ENCODE measurements around the gene ABL1.

The ABL1 gene

DNA sequence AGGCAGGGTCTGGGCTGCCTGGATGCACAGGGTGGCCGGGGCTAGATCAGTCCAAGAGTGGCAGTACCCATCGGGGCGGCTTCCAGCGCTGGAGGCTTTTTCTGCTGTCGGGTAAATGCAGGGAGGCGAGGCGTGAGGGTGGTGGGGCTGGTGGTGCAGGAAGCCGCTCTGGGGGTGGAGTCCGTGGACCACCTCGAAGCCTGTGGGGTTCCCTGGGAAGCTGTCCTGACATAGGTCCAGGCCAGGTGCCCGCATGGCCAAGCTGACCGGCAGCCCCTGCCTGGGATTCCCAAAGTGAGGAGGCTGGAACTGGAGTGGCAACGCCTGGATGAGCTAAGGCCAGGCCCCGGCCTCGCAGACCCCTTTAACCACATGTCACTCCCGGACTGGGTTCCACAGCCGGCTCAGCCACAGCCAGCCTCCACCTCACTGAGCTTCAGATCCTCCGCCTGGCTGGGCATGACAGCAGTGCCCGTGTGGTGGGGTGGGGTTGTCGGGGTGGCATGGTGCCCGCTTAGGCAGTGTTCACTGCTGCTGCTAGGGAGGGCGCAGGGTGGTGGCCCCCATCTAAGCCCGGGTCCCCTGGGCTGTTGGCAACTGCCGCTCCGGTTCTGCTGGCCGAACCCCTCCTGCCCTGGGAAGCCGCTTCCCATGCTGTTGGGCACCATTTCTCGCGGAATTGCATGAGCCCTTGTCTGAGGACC, 62.9 kb downstream of the ABL1 start:
- no peak for DNase-seq
- no peak for ATAC-seq (replicated peaks)
- no peaks in the 10 kb centered on the region for H3K9me3 Mint-ChIP-seq
- peaks cover 4% of the 10 kb centered on the region for H3K36me3 Mint-ChIP-seq (ENCODE audit: insufficient read depth)
- peaks cover 0 to 1% of the 10 kb centered on the region in 2 donors for H3K4me1 Mint-ChIP-seq (ENCODE audit: low read depth in 2 of 2)
- no peak overlapping the region for H3K27ac Mint-ChIP-seq
- H3K27me3 Mint-ChIP-seq = peaks cover 6 to 23% of the 10 kb centered on the region in 2 donors
- H3K4me3 Mint-ChIP-seq = no peak overlapping the region

DNA sequence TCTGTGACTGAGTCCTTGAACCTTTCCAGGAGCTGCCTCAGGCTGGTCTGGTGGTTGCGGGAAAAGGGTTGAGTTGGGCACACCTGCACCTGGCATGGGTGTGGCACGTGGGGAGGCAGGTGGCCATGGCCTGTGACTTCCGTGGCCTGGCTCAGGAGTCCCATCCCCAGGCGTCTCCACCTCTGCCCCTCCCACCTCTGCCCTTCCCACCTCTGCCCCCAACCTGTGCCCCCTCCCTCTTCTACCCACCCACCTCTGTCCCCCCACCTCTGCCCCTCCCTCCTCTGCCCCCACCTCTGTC, 63.4 kb downstream of the ABL1 start:
- H3K27ac Mint-ChIP-seq = no peak overlapping the region
- DNase-seq (no peak), ATAC-seq (replicated peaks) (no peak)
- H3K4me1 Mint-ChIP-seq (ENCODE audit: low read depth in 2 of 2) = peaks cover 0 to 1% of the 10 kb centered on the region in 2 donors
- H3K9me3 Mint-ChIP-seq = no peaks in the 10 kb centered on the region
- H3K27me3 Mint-ChIP-seq = peaks cover 8 to 28% of the 10 kb centered on the region in 2 donors
- H3K36me3 Mint-ChIP-seq (ENCODE audit: insufficient read depth) = peaks cover 4% of the 10 kb centered on the region
- no peak overlapping the region for H3K4me3 Mint-ChIP-seq

DNA sequence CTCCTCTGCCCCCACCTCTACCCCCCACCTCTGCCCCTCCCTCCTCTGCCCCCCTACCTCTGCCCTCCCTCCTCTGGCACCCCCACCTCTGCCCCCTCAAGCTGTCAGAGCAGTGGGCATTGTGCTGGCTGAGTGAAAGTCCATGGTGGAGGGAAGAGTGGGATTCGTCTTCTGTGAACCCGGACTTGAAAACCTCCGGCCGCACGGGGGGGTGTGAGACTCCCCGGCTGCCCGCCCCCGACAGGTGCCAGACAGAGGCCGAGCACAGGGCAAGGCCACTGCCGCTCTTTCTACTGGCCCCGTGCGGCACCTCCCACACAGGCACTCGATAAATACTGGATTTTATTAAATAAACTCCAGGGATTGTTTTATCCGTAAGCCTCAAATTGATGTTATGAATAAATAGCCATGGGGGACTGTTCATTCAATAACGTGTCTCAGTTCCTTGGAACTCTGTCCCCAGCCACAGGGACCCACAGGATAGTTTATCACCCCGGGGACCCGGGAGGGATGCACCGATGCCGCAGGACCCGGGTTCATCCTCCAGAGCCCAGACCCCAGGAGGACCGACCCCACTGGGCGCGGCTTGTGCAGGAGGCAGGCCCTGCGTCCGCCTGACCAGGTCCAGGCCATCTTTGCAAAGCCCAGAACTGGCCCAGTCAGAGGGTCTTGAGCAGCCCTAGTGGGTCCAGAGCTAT, 64.1 kb downstream of the ABL1 start:
- Mint-ChIP-seq H3K27me3 (peaks cover 11 to 32% of the 10 kb centered on the region in 2 donors), H3K9me3 (no peaks in the 10 kb centered on the region), H3K27ac (no peak overlapping the region), H3K4me3 (no peak overlapping the region), H3K36me3 (ENCODE audit: insufficient read depth) (peaks cover 4% of the 10 kb centered on the region), H3K4me1 (ENCODE audit: low read depth in 2 of 2) (no peaks in the 10 kb centered on the region)
- DNase-seq (no peak), ATAC-seq (replicated peaks) (no peak)

DNA sequence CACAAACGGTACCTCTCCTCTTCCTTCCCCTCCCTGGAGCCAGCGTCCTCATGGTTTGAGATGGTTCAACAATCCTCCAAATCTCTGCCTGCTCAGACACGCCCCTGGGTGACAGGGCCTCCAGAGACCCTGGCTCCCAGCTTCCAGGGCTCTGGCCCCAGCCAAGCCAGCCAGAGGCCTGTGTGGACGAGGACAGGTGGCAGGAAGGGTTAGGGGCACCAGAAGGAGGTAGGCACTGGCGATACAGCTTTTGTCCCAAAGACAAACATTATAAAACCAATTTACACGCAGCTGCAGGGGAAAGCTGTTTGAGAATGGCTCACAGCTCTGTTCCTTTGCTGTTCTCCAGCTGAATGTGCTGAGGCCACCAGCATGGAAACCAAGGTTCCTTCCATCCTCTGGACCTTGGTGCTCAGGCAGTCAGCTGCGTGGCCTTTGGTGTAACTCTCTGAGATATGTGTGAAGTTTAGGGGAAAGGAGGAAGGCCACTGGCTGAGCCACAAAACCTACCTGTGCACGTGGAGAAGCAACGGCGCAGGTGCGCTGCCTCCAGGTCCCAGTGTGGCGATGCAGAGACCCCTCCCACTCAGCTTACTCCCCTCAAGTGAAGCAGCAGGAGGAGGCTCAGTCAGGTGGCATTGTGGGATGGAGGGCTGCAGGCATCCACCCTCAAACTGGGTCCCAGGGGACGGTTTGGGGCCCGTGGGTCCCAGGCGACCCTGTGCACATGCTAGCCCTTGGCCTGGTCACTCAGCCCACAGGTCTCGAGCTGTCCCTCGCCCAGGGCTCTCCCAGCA, 65.8 kb downstream of the ABL1 start:
- no peak overlapping the region for H3K27ac Mint-ChIP-seq
- H3K4me3 Mint-ChIP-seq = no peak overlapping the region
- H3K9me3 Mint-ChIP-seq = no peaks in the 10 kb centered on the region
- DNase-seq (no peak), ATAC-seq (replicated peaks) (no peak)
- H3K4me1 Mint-ChIP-seq (ENCODE audit: low read depth in 2 of 2) = no peaks in the 10 kb centered on the region
- no peaks in the 10 kb centered on the region for H3K36me3 Mint-ChIP-seq (ENCODE audit: insufficient read depth)
- H3K27me3 Mint-ChIP-seq = peaks cover 11 to 46% of the 10 kb centered on the region in 2 donors

DNA sequence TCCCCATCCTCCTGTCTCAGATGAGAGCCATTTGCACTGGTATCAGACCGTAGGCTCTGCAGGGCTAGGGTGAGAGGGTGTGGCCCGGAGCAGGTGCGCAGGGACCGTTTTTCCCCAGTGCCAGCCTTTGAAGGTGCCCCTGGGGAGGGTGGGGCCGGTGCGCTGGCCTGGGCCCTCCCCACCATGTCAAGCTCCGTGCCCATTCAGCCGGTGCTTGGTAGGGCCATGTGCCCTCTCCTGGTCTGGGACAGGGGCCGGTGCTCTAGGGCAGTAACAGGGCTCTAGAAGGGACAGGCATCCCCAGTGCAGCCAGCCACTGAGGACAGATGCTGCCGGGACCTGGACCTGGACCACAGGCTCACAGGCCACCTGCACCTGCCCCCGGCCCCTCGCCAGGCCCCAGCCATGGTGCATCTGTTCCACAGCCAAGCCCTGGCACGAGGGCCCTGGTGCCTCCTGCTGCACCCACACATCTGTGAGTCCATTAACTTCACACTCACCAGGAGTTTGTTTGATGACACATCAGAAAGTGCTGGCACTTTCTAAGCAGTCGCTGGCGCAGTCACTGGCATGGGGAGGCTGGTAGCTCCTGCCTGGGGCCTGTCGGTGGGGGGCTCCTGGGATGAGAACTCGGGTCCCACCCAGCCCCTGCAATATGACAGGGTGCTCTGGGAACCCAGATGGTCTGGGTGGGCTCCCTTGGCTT, 66.6 kb downstream of the ABL1 start:
- Mint-ChIP-seq H3K4me3 (no peak overlapping the region), H3K27me3 (peaks cover 11 to 54% of the 10 kb centered on the region in 2 donors), H3K36me3 (ENCODE audit: insufficient read depth) (no peaks in the 10 kb centered on the region), H3K4me1 (ENCODE audit: low read depth in 2 of 2) (no peaks in the 10 kb centered on the region), H3K27ac (no peak overlapping the region), H3K9me3 (no peaks in the 10 kb centered on the region)
- ATAC-seq (replicated peaks) = no peak
- no peak for DNase-seq

DNA sequence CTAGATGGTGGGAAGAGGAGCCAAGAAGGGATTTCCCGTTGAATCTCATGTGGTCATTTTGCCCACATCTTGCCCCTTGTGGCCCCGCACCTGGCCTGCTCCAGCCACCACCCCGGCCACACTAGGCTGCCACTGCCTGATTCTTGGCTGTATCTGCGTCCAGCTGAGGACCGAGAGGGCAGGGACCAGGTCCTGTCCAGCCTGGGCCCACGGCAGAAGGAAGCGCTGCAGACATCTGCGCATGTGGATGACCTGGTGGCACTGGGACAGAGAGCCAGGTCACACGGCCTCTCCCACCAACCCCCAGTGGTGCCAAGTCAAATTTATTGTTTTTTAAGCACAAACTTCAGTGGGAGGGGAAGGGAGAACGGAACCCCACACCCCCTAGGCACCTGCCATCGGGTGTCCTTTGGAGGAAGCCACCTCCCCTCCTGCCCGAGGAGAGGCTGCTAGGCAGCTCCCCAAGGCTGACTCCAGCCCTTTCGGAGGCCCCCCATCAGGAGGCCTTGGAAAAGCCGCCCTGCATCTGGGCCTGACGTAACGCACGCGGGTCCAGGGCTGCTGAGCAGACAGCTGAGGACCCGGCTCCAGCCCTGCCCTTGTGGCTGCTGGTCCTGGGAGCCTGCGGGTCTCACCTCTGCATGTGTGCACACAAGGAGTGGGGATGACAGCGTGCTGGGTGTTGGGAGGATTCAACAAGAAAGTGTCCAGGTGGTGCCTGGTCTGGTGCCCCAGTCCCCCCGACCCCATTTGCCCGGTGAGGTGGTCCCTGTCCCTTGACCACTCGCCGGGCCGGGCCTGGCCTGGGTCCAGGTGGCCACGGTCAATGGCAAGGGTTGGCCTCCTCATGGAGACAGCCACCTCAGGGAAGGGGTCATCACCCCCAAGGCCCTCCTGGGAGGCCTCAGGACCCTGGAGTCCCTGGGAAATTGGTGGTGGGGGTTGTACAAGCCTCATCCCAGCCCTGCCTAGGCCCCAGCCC, 67.4 kb downstream of the ABL1 start:
- no peaks in the 10 kb centered on the region for H3K36me3 Mint-ChIP-seq (ENCODE audit: insufficient read depth)
- DNase-seq (no peak), ATAC-seq (replicated peaks) (no peak)
- H3K4me1 Mint-ChIP-seq (ENCODE audit: low read depth in 2 of 2) = no peaks in the 10 kb centered on the region
- H3K9me3 Mint-ChIP-seq = no peaks in the 10 kb centered on the region
- peaks cover 16 to 62% of the 10 kb centered on the region in 2 donors for H3K27me3 Mint-ChIP-seq
- H3K27ac Mint-ChIP-seq = no peak overlapping the region
- no peak overlapping the region for H3K4me3 Mint-ChIP-seq

DNA sequence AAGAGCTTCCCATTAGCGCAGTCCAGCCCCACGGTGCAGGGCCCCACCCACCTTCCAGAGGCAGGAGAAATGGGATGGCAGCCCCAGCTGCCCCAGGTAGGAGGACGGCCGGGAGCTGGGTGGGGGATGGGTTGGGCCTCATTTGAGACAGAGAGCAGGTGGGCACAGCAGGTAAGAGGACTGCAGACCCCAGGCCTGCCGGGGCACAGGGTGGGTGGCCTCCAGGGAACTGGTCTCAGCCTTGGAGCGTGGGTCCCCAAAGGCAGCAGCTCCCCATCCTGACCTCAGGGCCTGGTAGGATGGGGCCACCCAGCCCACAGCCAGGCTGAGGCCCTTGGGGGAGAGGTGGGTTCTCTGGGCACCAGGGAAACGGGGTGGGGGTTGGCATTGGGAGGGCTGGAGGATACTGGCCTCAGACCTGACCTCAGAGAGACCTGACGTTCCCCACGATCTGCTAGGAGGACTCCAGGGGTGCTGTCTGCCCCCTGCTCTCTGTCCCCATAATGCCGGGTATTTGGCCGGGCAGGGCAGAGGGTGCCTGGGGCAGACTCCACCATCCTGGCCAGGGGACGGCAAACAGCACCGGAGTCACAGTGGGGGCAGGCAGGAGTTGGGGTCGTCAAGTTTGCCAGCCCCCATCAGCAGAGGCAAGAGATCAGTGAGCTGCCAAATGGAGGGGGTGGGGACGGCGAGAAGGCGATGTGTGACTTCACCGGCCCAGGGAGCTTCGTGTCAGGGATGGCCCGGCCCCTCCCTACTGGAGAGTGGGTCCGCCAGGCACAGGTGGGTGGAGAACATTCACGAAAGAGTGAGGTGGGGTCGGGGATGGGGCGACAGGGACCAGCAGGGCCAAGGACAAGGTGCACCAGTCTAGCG, 68.4 kb downstream of the ABL1 start:
- H3K27ac Mint-ChIP-seq = peak overlapping the region in 1 of 2 donors; percentile 60
- peaks cover 16 to 72% of the 10 kb centered on the region in 2 donors for H3K27me3 Mint-ChIP-seq
- DNase-seq (no peak), ATAC-seq (replicated peaks) (no peak)
- no peaks in the 10 kb centered on the region for H3K4me1 Mint-ChIP-seq (ENCODE audit: low read depth in 2 of 2)
- H3K4me3 Mint-ChIP-seq = no peak overlapping the region
- H3K9me3 Mint-ChIP-seq = no peaks in the 10 kb centered on the region
- H3K36me3 Mint-ChIP-seq (ENCODE audit: insufficient read depth) = no peaks in the 10 kb centered on the region

DNA sequence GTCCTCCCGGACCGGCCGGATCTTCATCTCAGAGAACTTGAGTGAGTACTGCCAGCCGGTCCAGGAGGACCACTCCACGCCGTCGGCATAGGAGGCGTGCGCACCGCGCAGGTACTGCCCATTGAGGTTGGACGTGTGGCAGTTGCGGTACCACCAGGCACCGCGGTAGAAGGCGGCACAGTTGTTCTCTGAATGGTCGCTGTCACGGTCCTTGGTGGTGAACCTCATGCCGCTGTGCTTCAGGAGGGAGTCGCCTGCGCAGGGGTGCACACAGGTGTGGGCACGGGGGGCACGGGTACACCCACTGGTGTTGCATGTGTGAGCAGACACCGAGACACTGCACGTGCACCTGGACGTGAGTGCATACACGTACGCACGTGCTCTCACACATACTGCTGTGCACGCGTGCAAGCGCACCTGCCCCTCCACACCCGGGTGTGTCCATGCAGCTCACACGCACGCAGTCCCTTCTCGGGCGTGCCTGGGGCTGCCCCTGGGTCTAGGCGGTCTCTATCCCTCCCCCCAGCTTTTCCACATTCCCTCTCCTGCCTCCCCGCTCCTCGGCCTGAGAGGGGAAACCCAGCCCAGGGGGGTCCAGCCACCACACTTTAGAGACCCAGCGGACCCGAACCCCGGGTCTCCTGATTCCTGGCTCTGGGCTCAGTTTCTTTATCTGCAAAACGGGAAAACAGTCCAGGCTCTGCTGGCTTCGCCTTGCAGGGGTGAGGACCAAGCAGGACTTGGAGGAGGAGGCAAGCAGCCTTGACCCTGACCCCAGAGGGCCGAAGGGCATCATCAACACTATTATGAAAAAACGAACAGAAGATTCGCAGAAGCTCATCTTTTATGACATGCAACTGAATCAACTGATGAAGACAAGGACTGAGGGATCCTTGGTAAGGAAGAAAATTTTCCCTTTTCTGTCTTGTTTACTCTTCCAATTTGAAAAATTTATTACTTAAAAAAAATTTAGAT, 69.3 kb downstream of the ABL1 start:
- ATAC-seq (replicated peaks) (no peak), DNase-seq (no peak)
- Mint-ChIP-seq H3K27ac (peak overlapping the region in 1 of 2 donors; percentile 60), H3K9me3 (no peaks in the 10 kb centered on the region), H3K36me3 (ENCODE audit: insufficient read depth) (no peaks in the 10 kb centered on the region), H3K27me3 (peaks cover 16 to 73% of the 10 kb centered on the region in 2 donors), H3K4me1 (ENCODE audit: low read depth in 2 of 2) (no peaks in the 10 kb centered on the region), H3K4me3 (no peak overlapping the region)

DNA sequence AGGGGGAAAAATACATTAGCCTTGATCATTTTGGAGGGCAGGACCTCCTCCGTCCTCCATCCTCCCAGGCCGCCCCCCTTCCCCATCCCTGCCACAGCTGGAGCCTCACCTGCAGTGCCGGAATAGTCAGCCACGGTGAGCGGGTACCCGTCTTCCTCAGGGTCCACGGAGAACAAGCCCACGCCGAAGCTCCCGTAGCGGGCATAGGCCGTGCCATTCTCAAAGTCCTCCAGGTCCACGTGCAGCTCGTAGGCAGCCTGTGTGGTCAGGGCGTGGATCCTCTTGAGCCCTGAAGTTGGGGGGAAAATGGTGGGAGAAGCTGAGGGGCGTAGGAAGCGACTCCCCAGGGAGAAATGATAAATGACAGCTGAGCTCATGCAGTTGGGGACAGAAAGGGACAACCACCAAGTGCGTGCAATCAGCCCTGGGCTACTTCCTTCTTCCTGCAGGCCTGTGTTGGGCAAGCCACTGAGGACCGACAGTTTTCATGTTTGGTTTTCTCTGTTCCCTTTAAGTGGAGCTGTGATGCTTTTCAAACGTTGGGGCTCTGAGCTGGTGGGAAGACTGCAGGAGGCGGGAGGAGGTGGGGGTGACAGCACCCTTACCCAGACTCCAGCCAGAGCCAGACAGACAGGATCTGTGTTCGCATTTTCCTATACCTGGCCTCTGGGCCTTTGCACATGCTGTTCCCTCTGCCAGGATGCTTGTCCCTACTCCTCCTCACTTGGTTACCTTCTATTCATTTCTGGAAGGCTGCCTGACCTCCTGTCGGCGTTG, 70.3 kb downstream of the ABL1 start:
- Mint-ChIP-seq H3K27me3 (peaks cover 16 to 64% of the 10 kb centered on the region in 2 donors), H3K4me3 (no peak overlapping the region), H3K9me3 (no peaks in the 10 kb centered on the region), H3K36me3 (ENCODE audit: insufficient read depth) (no peaks in the 10 kb centered on the region), H3K4me1 (ENCODE audit: low read depth in 2 of 2) (no peaks in the 10 kb centered on the region), H3K27ac (no peak overlapping the region)
- DNase-seq = no peak
- no peak for ATAC-seq (replicated peaks)

DNA sequence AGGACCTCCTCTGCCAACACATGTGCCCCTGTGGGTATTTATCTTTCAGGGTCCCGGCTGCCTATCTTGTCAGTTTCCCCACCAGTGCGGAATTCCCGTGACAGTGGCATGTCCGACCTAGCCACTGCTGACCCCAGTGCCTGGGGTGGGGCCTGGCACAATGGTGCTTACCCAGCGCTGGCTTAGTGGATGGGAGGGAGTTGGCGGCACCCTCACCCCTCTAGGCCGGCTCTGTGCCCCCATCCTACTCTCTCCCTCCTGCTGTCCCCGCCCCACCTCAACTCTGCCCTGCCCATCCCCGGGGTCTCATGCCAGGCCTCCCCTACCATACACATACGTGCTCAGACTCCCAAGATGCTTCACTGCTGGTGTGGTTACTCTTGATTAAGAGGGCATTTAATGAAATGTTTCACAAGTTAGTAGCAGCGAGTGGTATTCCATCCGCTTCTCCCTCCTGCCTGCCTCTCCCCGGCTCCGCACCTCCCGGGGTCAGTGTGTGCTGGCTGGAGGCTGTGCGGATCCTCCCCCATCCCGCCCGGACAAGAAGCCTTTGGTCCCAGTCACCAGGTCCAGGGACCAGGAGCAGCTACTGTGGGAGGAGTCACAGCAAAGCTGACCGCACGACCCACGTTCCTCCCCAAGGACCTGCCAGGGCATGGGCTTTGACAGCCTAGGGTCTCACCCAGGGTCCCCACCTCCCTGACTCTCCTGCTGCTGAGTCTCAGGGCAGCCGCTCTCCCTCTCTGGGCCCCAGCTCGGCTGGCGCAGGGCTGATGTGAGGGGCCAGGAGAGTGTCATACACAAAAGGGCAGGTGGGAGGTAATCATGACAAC, 71.1 kb downstream of the ABL1 start:
- H3K27ac Mint-ChIP-seq = no peak overlapping the region
- no peaks in the 10 kb centered on the region for H3K36me3 Mint-ChIP-seq (ENCODE audit: insufficient read depth)
- peaks cover 0 to 3% of the 10 kb centered on the region in 2 donors for H3K4me1 Mint-ChIP-seq (ENCODE audit: low read depth in 2 of 2)
- H3K27me3 Mint-ChIP-seq = peaks cover 10 to 60% of the 10 kb centered on the region in 2 donors
- DNase-seq (no peak), ATAC-seq (replicated peaks) (no peak)
- H3K9me3 Mint-ChIP-seq = no peaks in the 10 kb centered on the region
- H3K4me3 Mint-ChIP-seq = no peak overlapping the region
